ENCODE data around the gene NANOS3. TPM values are rescaled to one million over a fixed set of nuclear protein-coding genes. Genes with fewer than 3 reads are reported as not detected.

Gene NANOS3
- total and polyA plus RNA-seq, 10 of the 15 experiments (the other 5 are each of a cell fraction or from before 2014, with no cell fraction given) = 0.31 to 1.7 (median 0.81) TPM

GRCh38 chr19:13839130-13839937 lies 37.6 kb upstream of the NANOS3 start (continued):
- TF ChIP-seq NKRF (conservative IDR thresholded peaks at IDR 0.05) = peak; percentile 74
- no peak for TF ChIP-seq E4F1 (IDR thresholded peaks at IDR 0.05; ENCODE audit: borderline replicate concordance, partially characterized antibody)
- peak; percentile 71 for TF ChIP-seq RELB (IDR thresholded peaks at IDR 0.05; ENCODE audit: low read depth)
- TF ChIP-seq FOXK2 (IDR thresholded peaks at IDR 0.05) = no peak
- peak; percentile 89 for TF ChIP-seq POLR2A (IDR thresholded peaks at IDR 0.05; ENCODE audit: low read depth, low read length)
- peak; percentile 88 for TF ChIP-seq TAF1 (IDR thresholded peaks at IDR 0.05; ENCODE audit: borderline replicate concordance, low read depth, low read length)
- TF ChIP-seq GATAD2B (conservative IDR thresholded peaks at IDR 0.05; ENCODE audit: low read depth) = peak; percentile 82
- TF ChIP-seq STAT1 (conservative IDR thresholded peaks at IDR 0.05) = no peak
- TF ChIP-seq RAD21 (IDR thresholded peaks at IDR 0.05; ENCODE audit: insufficient read depth, low read depth, low read length) = no peak; the same call in 1 of the 2 replicates
- no peak for TF ChIP-seq STAT3 (IDR thresholded peaks at IDR 0.05; ENCODE audit: low read depth, low read length)
- peak; percentile 43; the same call in 1 of the 2 replicates for TF ChIP-seq ZSCAN29 (IDR thresholded peaks at IDR 0.05)
- TF ChIP-seq MEF2A (IDR thresholded peaks at IDR 0.05; ENCODE audit: insufficient read depth, low read depth, low read length) = peak; percentile 16; the same call in 1 of the 2 replicates
- peak; percentile 35 for TF ChIP-seq SKIL (IDR thresholded peaks at IDR 0.05; ENCODE audit: low read depth, poor library complexity, severe bottlenecking)
- TF ChIP-seq NR2C1 (IDR thresholded peaks at IDR 0.05) = no peak
- no peak; the same call in 1 of the 2 replicates for TF ChIP-seq JUNB (IDR thresholded peaks at IDR 0.05)
- TF ChIP-seq SREBF1 (IDR thresholded peaks at IDR 0.05; ENCODE audit: low read length) = peak; percentile 26; the same call in 1 of the 2 replicates
- peak; percentile 49 for TF ChIP-seq RELA (IDR thresholded peaks at IDR 0.05; ENCODE audit: borderline replicate concordance, partially characterized antibody)
- TF ChIP-seq ZNF217 (IDR thresholded peaks at IDR 0.05) = no peak
- peak; percentile 95 for TF ChIP-seq YY1 (IDR thresholded peaks at IDR 0.05; ENCODE audit: low read depth, low read length)
- no peak for TF ChIP-seq KAT2A (conservative IDR thresholded peaks at IDR 0.05; ENCODE audit: control insufficient read depth, low read depth, low read length)
